Stomach smooth muscle (tissue), 2 donors: ENCODE measurements around the gene MYBPC1.

Experiments used
- H3K27ac ChIP-seq: one replicate; pipeline ENCODE4 v1.7.0; 2013; ENCODE audit warnings: mild to moderate bottlenecking, low read length, inconsistent platforms
- H3K27me3 ChIP-seq, 2 donors: one replicate each; pipeline ENCODE4 v1.7.0; 2013; ENCODE audit warnings: low read length in 2 of 2; ENCODE audit not compliant: insufficient read depth in 2 of 2, control insufficient read depth in 1 of 2
- H3K36me3 ChIP-seq, 2 donors: one replicate each; pipeline ENCODE4 v1.7.0; 2013; ENCODE audit warnings: low read length in 2 of 2; ENCODE audit not compliant: control insufficient read depth in 2 of 2, insufficient read depth in 2 of 2
- H3K4me1 ChIP-seq: one replicate; pipeline ENCODE4 v1.7.0; 2013; ENCODE audit warnings: low read length; ENCODE audit not compliant: control insufficient read depth, insufficient read depth
- H3K4me3 ChIP-seq, 2 donors: one replicate each; pipeline ENCODE4 v1.7.0; 2013; ENCODE audit warnings: low read length in 2 of 2
- H3K9ac ChIP-seq, 2 donors: one replicate each; pipeline ENCODE4 v1.7.0; 2013; ENCODE audit warnings: low read length in 2 of 2, mild to moderate bottlenecking in 1 of 2
- H3K9me3 ChIP-seq, 2 donors: one replicate each; pipeline ENCODE4 v1.7.0; 2013; ENCODE audit warnings: low read length in 2 of 2; ENCODE audit not compliant: control insufficient read depth in 2 of 2
- donor health status: healthy.
- donor health status: Pancreatic carcinoma.

Gene MYBPC1

GRCh38 chr12:101695706-101696105 is 100.9 kb downstream of the MYBPC1 start:
- no peak overlapping the region for H3K4me3 ChIP-seq
- H3K9ac ChIP-seq = no peak overlapping the region
- no peak overlapping the region for H3K27ac ChIP-seq
- no peaks in the 10 kb centered on the region for H3K36me3 ChIP-seq
- no peaks in the 10 kb centered on the region for H3K9me3 ChIP-seq
- no peaks in the 10 kb centered on the region for H3K27me3 ChIP-seq
- peaks cover 16% of the 10 kb centered on the region for H3K4me1 ChIP-seq

GRCh38 chr12:101696251-101697196 is 101.8 kb downstream of the MYBPC1 start:
- Histone ChIP-seq H3K9ac (peak overlapping the region; percentile 78 to 88), H3K4me1 (peaks cover 16% of the 10 kb centered on the region), H3K9me3 (no peaks in the 10 kb centered on the region), H3K4me3 (peak overlapping the region; percentile 92 to 96), H3K27me3 (no peaks in the 10 kb centered on the region), H3K27ac (peak overlapping the region; percentile 80), H3K36me3 (no peaks in the 10 kb centered on the region)

- Histone ChIP-seq H3K36me3 (no peaks in the 10 kb centered on the region), H3K4me1 (peaks cover 16% of the 10 kb centered on the region)
These were observed 102.6 kb downstream of the MYBPC1 start, which contains the start of gene CHPT1 for GRCh38 chr12:101697197-101697929. TSS of gene CHPT1 (plus strand) at chr12:101697640. CDS start at chr12:101697862, 222 bp downstream.

GRCh38 chr12:101697930-101698799 is 103.4 kb downstream of the MYBPC1 start:
- Histone ChIP-seq H3K9ac (peak overlapping the region; percentile 83 to 88), H3K4me1 (peaks cover 19% of the 10 kb centered on the region), H3K27me3 (no peaks in the 10 kb centered on the region), H3K4me3 (peak overlapping the region; percentile 92 to 96), H3K27ac (peak overlapping the region; percentile 82), H3K36me3 (no peaks in the 10 kb centered on the region), H3K9me3 (no peaks in the 10 kb centered on the region)

More at GRCh38 chr12:101697197-101697929, 102.6 kb downstream of the MYBPC1 start, which contains the start of gene CHPT1:
- Histone ChIP-seq H3K4me3 (peak within 1 kb of the TSS; percentile 92 to 96), H3K9ac (peak within 1 kb of the TSS; percentile 83 to 88), H3K27me3 (no peaks in the 10 kb centered on the region), H3K9me3 (no peaks in the 10 kb centered on the region), H3K27ac (peak within 1 kb of the TSS; percentile 82)

- H3K9me3 ChIP-seq = no peaks in the 10 kb centered on the region
- H3K36me3 ChIP-seq = no peaks in the 10 kb centered on the region
- H3K4me3 ChIP-seq = peak overlapping the region; percentile 92 to 96
- peak overlapping the region; percentile 83 to 88 for H3K9ac ChIP-seq
- peak overlapping the region; percentile 82 for H3K27ac ChIP-seq
- no peaks in the 10 kb centered on the region for H3K27me3 ChIP-seq
- H3K4me1 ChIP-seq = peaks cover 19% of the 10 kb centered on the region
These were observed 104.1 kb downstream of the MYBPC1 start for GRCh38 chr12:101698800-101699347.

- Histone ChIP-seq H3K27me3 (no peaks in the 10 kb centered on the region), H3K27ac (no peak overlapping the region), H3K36me3 (no peaks in the 10 kb centered on the region), H3K9me3 (no peaks in the 10 kb centered on the region), H3K4me3 (no peak overlapping the region), H3K4me1 (peaks cover 19% of the 10 kb centered on the region), H3K9ac (no peak overlapping the region)
These were observed 105.6 kb downstream of the MYBPC1 start for GRCh38 chr12:101700299-101700820.

GRCh38 chr12:101703487-101703886 is 108.7 kb downstream of the MYBPC1 start:
- Histone ChIP-seq H3K27ac (no peak overlapping the region), H3K4me3 (no peak overlapping the region), H3K9ac (no peak overlapping the region), H3K4me1 (peaks cover 8% of the 10 kb centered on the region), H3K27me3 (no peaks in the 10 kb centered on the region), H3K9me3 (no peaks in the 10 kb centered on the region), H3K36me3 (no peaks in the 10 kb centered on the region)

- Histone ChIP-seq H3K27ac (no peak overlapping the region), H3K9ac (no peak overlapping the region), H3K9me3 (no peaks in the 10 kb centered on the region), H3K4me3 (no peak overlapping the region), H3K4me1 (peaks cover 6% of the 10 kb centered on the region), H3K36me3 (no peaks in the 10 kb centered on the region), H3K27me3 (no peaks in the 10 kb centered on the region)
These were observed 111.6 kb downstream of the MYBPC1 start for GRCh38 chr12:101706403-101706802.

- Histone ChIP-seq H3K27me3 (no peaks in the 10 kb centered on the region), H3K36me3 (no peaks in the 10 kb centered on the region), H3K4me1 (peaks cover 6% of the 10 kb centered on the region), H3K27ac (no peak overlapping the region), H3K9ac (no peak overlapping the region), H3K9me3 (no peaks in the 10 kb centered on the region), H3K4me3 (no peak overlapping the region)
These were observed 112.5 kb downstream of the MYBPC1 start for GRCh38 chr12:101707131-101707782.
